IgD-negative memory B cell (primary cell): ENCODE results near the gene TAF11L5. TPM values are rescaled to one million over a fixed set of nuclear protein-coding genes. Genes with fewer than 3 reads are reported as not detected.
"Not testable (repeated sequence)": the region's sequence is repeated elsewhere in the genome, so short reads cannot be mapped to it uniquely, and the experiment has no call there.

Source experiments
- H3K27ac Mint-ChIP-seq, 3 donors: one replicate each; pipeline ENCODE4 v1.8.0; 2020 to 2022; ENCODE audit warnings: mild to moderate bottlenecking in 3 of 3, mixed read lengths in 3 of 3, moderate library complexity in 1 of 3
- H3K27me3 Mint-ChIP-seq: one replicate; pipeline ENCODE4 v1.8.0; 2021; ENCODE audit warnings: mixed read lengths
- H3K36me3 Mint-ChIP-seq: one replicate; pipeline ENCODE4 v1.8.0; 2020; ENCODE audit warnings: mild to moderate bottlenecking, mixed read lengths
- H3K4me1 Mint-ChIP-seq, 3 donors: one replicate each; pipeline ENCODE4 v1.8.0; 2020 to 2022; ENCODE audit warnings: mixed read lengths in 3 of 3, mild to moderate bottlenecking in 1 of 3
- H3K4me3 Mint-ChIP-seq, 4 donors: one replicate each; pipeline ENCODE4 v1.8.0; 2020 to 2022; ENCODE audit warnings: mild to moderate bottlenecking in 4 of 4, mixed read lengths in 4 of 4, moderate library complexity in 3 of 4
- H3K9me3 Mint-ChIP-seq, 3 donors: one replicate each; pipeline ENCODE4 v1.8.0; 2020 to 2021; ENCODE audit warnings: mixed read lengths in 3 of 3, mild to moderate bottlenecking in 1 of 3
- polyA plus RNA-seq: library from polyadenylated mRNA; unstranded; fragments of 300-500 nt; fragmentation: Illumina TruSeq; gene quantifications from one replicate; pipeline ENCODE4 v1.2.3, GENCODE V29; 2021

Gene TAF11L5
- polyA plus RNA-seq, 1 donor from 2014 or later = not detected

- H3K4me1 Mint-ChIP-seq = not testable (repeated sequence)
Observed at GRCh38 chr5:17526504-17526903, 1.5 kb downstream of the TAF11L5 start.

GRCh38 chr5:17528369-17528768 lies 3.3 kb downstream of the TAF11L5 start, which contains the start of gene TAF11L6:
Gene TAF11L6, plus strand, starts transcription at chr5:17528669.
- H3K27ac Mint-ChIP-seq, H3K9me3 Mint-ChIP-seq, H3K4me1 Mint-ChIP-seq, H3K36me3 Mint-ChIP-seq, H3K4me3 Mint-ChIP-seq, H3K27me3 Mint-ChIP-seq: not testable (repeated sequence)

More at GRCh38 chr5:17526504-17526903, 1.5 kb downstream of the TAF11L5 start:
- not testable (repeated sequence) for H3K27ac Mint-ChIP-seq, H3K9me3 Mint-ChIP-seq, H3K36me3 Mint-ChIP-seq, H3K27me3 Mint-ChIP-seq, H3K4me3 Mint-ChIP-seq

Other genes with a start within 250 kb of the TAF11L5 start
- gene TAF11L2, start 27.0 kb upstream of the TAF11L5 start, polyA plus RNA-seq = not detected
- not detected for gene TAF11L3, start 6.9 kb upstream of the TAF11L5 start, polyA plus RNA-seq
- gene TAF11L4, start 3.4 kb upstream of the TAF11L5 start, polyA plus RNA-seq = not detected
- not detected for gene TAF11L6, start 3.4 kb downstream of the TAF11L5 start, polyA plus RNA-seq
- not detected for gene TAF11L7, start 60.5 kb downstream of the TAF11L5 start, polyA plus RNA-seq
- gene TAF11L8, start 65.7 kb downstream of the TAF11L5 start, polyA plus RNA-seq = not detected
- gene TAF11L9, start 69.2 kb downstream of the TAF11L5 start, polyA plus RNA-seq = not detected
- gene TAF11L10, start 72.6 kb downstream of the TAF11L5 start, polyA plus RNA-seq = not detected
- not detected for gene TAF11L11, start 78.9 kb downstream of the TAF11L5 start, polyA plus RNA-seq
- gene TAF11L12, start 85.2 kb downstream of the TAF11L5 start, polyA plus RNA-seq = not detected
- not detected for gene TAF11L13, start 106.9 kb downstream of the TAF11L5 start, polyA plus RNA-seq
- gene TAF11L14, start 109.2 kb downstream of the TAF11L5 start, polyA plus RNA-seq = not detected